Thymus (tissue), 11 donors: ENCODE results near the gene TDRD9. TPM values are rescaled to one million over a fixed set of nuclear protein-coding genes. Genes with fewer than 3 reads are reported as not detected.

Experiments
- DNase-seq, 9 donors: peaks; one replicate each; pipeline ENCODE4 v3.0.0-alpha.2; 2013; ENCODE audit warnings: low spot score in 9 of 9, low read depth in 6 of 9, missing footprints in 1 of 9
- H3K27ac ChIP-seq, 2 donors: one replicate each; pipeline ENCODE4 v1.5.1; 2013; ENCODE audit warnings: control low read depth in 1 of 2, low read depth in 1 of 2, low read length in 1 of 2, mild to moderate bottlenecking in 1 of 2, moderate library complexity in 1 of 2
- H3K27me3 ChIP-seq, 2 donors: one replicate each; pipeline ENCODE4 v1.5.1; 2013; ENCODE audit warnings: low read length in 1 of 2; ENCODE audit not compliant: control insufficient read depth in 2 of 2, insufficient read depth in 1 of 2
- H3K36me3 ChIP-seq, 2 donors: one replicate each; pipeline ENCODE4 v1.5.1; 2013; ENCODE audit warnings: low read length in 1 of 2, mild to moderate bottlenecking in 1 of 2, moderate library complexity in 1 of 2; ENCODE audit not compliant: control insufficient read depth in 2 of 2, insufficient read depth in 2 of 2
- H3K4me1 ChIP-seq, 2 donors: one replicate each; pipeline ENCODE4 v1.5.1; 2013; ENCODE audit warnings: low read length in 2 of 2; ENCODE audit not compliant: control insufficient read depth in 2 of 2, insufficient read depth in 2 of 2
- H3K4me3 ChIP-seq, 2 donors: one replicate each; pipeline ENCODE4 v1.5.1; 2013; ENCODE audit warnings: low read length in 2 of 2, control low read depth in 1 of 2, mild to moderate bottlenecking in 1 of 2
- H3K9me3 ChIP-seq, 2 donors: one replicate each; pipeline ENCODE4 v1.5.1; 2013; ENCODE audit warnings: low read length in 1 of 2, mild to moderate bottlenecking in 1 of 2; ENCODE audit not compliant: control insufficient read depth in 2 of 2, insufficient read depth in 1 of 2
- WGBS: extraction: QIAGEN DNeasy Blood & Tissue Kit; methylation state at CpG from one replicate; pipeline ENCODE4 v1.1.7; 2013; 5-methylcytosine and 5-hydroxymethylcytosine counted together
- polyA plus RNA-seq: library from polyadenylated mRNA; stranded (reverse); fragments of 200-250 nt; gene quantifications from one replicate; pipeline ENCODE4 v1.2.3, GENCODE V29; 2013
- total RNA-seq: library from RNA; stranded (reverse); fragments of 120-200 nt; gene quantifications from one replicate; pipeline ENCODE4 v1.2.4, GENCODE V29; 2013
- donor health status: healthy.

TDRD9 gene
- total and polyA plus RNA-seq, 2 donors, result 0.76 to 3.8 TPM

DNA sequence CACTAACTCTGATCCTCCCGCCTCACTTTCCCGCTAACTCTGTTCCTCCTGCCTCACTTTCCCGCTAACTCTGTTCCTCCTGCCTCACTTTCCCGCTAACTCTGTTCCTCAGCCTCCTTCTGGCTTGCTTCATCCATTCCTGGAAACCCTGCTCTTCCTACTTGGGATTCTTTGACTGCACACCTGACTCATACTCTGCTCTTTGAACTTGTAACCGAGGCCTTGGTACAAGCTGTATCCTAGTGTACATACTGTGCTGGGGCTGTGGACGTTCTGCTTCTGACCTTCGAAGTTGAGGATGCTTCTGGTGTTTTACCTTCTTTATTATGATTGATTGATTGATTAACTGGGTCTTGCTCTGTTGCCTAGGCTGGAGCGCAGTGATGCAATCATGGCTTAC, 77.2 kb downstream of the TDRD9 start:
- no peak overlapping the region for H3K27ac ChIP-seq
- no peak for DNase-seq
- 96% methylated on average over 8 of the region's 8 CpGs for WGBS
- no peaks in the 10 kb centered on the region for H3K27me3 ChIP-seq
- no peaks in the 10 kb centered on the region for H3K9me3 ChIP-seq
- H3K4me3 ChIP-seq, result no peak overlapping the region
- H3K4me1 ChIP-seq, result no peaks in the 10 kb centered on the region
- no peaks in the 10 kb centered on the region for H3K36me3 ChIP-seq

DNA sequence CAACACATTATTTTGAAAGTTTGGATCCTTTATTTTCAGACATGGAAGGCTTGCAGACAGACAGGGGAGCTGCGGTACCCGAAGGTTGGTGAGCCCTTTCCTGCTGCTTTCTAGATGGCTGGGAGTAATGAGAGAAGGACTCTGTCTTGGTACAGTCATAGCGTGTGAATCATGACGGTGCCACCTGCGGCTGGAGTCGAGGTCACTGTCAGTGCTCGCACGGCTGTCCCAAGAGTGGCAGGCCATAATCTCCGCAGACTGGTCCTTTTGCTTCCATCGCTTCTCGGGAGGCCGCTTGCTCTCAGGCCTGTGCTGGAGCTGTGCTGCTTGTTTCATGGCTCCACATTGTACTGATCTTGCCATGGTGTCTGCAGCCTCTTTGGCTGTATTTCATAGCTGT, 78.9 kb downstream of the TDRD9 start:
- no peaks in the 10 kb centered on the region for H3K27me3 ChIP-seq
- H3K36me3 ChIP-seq, result no peaks in the 10 kb centered on the region
- no peaks in the 10 kb centered on the region for H3K4me1 ChIP-seq
- 98% methylated on average over 12 of the region's 12 CpGs for WGBS
- no peak overlapping the region for H3K4me3 ChIP-seq
- no peak for DNase-seq
- H3K9me3 ChIP-seq, result no peaks in the 10 kb centered on the region
- H3K27ac ChIP-seq, result no peak overlapping the region

DNA sequence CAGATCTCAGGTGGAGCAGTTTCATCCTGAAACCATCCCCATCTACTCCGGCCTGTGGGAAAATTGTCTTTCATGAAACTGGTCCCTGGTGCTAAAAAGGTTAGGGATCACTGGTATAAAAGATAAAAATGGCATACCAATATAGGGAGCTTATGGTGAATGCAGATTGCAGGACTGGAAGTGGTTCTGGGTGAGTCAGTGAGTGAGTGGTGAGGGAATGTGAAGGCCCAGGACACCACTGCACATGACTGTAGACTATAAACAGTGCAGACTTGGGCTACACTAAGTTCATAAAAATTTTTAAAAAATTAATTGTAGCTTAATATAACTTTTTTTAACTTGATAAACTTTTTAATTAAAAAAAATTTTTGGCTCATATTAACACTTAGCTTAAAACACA, 81.0 kb downstream of the TDRD9 start:
- 98% methylated on average over 1 of the region's 1 CpG for WGBS

DNA sequence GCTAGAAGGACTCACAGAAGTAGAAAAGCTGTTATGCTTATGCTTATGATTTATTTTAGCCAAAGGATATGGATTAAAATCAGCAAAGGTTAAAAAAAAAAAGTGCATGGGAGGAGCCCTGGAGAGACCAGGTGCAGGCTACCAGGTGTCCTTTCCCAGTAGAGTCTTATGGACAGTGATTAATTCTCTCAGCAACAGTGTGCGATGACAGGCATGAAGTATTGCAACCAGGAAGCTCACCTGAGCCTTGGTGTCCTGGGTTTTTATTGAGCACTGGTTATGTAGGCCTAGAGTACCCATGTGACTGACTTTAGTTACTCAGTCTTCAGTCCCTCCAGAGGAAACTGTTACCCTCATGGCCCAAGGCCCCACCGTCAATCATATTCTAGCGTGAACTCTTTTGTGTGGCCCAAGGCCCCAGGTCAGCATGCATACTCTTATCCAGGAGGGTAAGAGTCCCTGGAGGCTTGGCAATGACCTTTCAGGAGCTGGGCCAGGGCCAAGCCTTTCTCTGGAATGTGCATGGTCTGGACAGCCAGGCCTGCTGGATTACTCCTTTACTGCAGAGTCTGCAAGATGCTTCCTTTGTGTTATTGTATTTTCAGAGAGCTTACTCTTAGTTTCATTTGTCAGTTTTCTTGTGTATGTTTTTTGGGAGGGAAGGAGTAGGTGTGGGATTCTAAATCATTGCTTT, 83.7 kb downstream of the TDRD9 start:
- WGBS, result 97% methylated on average over 3 of the region's 3 CpGs
- Histone ChIP-seq H3K27me3 (no peaks in the 10 kb centered on the region), H3K4me3 (no peak overlapping the region), H3K4me1 (no peaks in the 10 kb centered on the region), H3K9me3 (no peaks in the 10 kb centered on the region), H3K36me3 (no peaks in the 10 kb centered on the region), H3K27ac (no peak overlapping the region)
- no peak for DNase-seq

More for the DNA sequence above, 81.0 kb downstream of the TDRD9 start:
- Histone ChIP-seq H3K27ac (no peak overlapping the region), H3K9me3 (no peaks in the 10 kb centered on the region), H3K4me1 (no peaks in the 10 kb centered on the region), H3K27me3 (no peaks in the 10 kb centered on the region), H3K4me3 (no peak overlapping the region), H3K36me3 (no peaks in the 10 kb centered on the region)
- DNase-seq, result no peak

DNA sequence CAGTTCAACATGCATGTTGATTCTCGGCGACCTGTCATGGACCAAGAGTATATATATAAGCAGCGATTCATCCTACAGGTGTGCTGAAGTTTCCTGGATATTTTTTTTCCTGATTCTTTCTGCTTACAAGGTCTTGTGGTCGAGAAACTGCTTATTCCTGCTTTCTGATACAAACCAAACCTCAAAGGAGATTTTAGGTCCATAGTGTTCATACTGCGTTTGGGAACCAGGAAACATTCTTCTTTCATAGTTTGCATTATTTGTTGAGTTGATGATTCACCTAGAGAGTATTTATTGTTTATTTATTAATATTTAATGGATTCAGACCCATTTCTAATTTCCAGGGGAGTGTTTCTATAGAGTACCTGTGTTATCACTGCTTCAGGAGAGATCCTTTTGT, 86.5 kb downstream of the TDRD9 start:
- no peaks in the 10 kb centered on the region for H3K9me3 ChIP-seq
- no peak overlapping the region for H3K4me3 ChIP-seq
- no peak overlapping the region for H3K27ac ChIP-seq
- H3K36me3 ChIP-seq, result no peaks in the 10 kb centered on the region
- no peak for DNase-seq
- H3K4me1 ChIP-seq, result no peaks in the 10 kb centered on the region
- H3K27me3 ChIP-seq, result no peaks in the 10 kb centered on the region
- WGBS, result 91% methylated on average over 5 of the region's 5 CpGs

DNA sequence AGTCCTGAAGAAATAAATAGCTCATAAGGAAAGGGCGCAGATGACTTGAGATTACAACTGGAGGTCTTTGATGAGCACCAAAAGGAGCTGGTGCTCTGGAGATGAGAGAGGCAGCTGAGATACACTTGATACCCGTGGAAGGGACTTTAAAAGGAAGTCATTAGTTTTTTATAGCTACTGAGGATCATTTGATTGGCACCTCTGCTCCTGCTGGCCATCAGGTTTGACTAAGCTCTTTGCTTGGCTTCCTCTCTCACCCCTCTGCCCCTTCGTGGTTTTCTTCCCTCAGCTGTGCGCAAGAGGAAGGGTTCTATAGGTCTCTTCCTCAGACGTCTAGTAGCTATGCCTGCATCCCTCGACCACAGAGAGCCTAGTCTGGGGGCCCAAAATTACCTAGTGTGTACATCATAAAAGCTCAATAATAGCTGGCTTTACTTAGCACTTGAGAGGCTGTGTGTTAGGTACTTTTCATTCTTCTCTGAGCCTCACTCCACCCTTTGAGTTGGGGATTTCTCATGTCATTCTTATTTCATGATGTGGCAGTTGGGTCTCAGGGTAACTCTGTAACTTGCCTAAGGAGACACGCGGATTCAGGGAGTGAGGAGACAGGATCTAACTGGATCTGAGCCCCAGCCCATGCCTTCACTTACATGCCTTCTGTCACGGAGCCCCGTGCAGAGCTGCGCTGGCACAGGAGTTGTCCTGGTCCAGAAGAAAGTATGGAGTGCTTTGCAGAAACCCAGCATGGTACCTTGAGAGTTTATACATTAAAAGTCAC, 88.8 kb downstream of the TDRD9 start:
- no peak for DNase-seq
- no peak overlapping the region for H3K27ac ChIP-seq
- H3K36me3 ChIP-seq, result no peaks in the 10 kb centered on the region
- no peaks in the 10 kb centered on the region for H3K9me3 ChIP-seq
- no peak overlapping the region for H3K4me3 ChIP-seq
- no peaks in the 10 kb centered on the region for H3K4me1 ChIP-seq
- H3K27me3 ChIP-seq, result no peaks in the 10 kb centered on the region
- 55% methylated on average over 11 of the region's 11 CpGs for WGBS

DNA sequence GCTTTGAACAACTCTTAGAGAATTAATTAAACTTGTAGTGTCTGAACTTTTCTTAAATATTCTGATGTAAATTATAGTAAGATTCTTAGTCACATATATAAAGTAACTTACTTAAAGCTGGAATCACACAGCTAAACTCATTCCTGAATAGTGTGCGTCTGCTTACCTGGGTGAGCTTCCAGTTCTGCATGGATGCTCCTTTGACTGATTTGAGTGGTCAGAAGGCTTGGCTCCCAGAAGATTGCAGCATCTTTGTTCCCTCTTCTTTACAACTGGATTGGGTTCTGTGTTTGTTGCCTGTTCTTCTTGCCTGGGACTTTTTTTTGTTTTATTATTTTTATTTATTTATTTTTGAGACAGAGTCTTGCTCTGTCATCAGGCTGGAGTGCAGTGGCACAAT, 90.8 kb downstream of the TDRD9 start:
- WGBS, result 90% methylated on average over 1 of the region's 1 CpG
- H3K9me3 ChIP-seq, result no peaks in the 10 kb centered on the region
- H3K4me1 ChIP-seq, result no peaks in the 10 kb centered on the region
- no peaks in the 10 kb centered on the region for H3K36me3 ChIP-seq
- no peaks in the 10 kb centered on the region for H3K27me3 ChIP-seq
- H3K27ac ChIP-seq, result no peak overlapping the region
- no peak overlapping the region for H3K4me3 ChIP-seq
- DNase-seq, result no peak

DNA sequence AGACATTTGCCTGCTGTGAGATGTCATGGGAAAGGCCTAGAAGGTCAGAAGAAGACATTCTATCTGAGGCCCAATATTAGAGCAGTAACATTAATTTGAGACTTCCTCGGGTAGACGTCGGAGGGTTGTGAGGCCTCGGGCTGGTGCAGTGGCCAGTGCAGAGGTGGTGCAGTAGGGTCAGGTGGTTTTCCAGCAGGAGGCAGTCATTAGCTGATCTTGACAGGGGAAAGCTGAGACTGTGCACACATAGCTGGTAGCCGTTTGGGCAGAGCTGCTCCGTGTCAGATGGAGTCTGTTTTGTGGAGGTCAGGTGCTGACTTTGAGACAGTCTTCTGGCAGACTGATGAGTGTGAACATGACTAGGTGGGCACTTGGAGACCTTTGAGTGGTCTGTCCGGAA, 91.5 kb downstream of the TDRD9 start:
- no peak overlapping the region for H3K27ac ChIP-seq
- no peaks in the 10 kb centered on the region for H3K4me1 ChIP-seq
- no peaks in the 10 kb centered on the region for H3K9me3 ChIP-seq
- 83% methylated on average over 7 of the region's 7 CpGs for WGBS
- H3K4me3 ChIP-seq, result no peak overlapping the region
- H3K27me3 ChIP-seq, result no peaks in the 10 kb centered on the region
- H3K36me3 ChIP-seq, result no peaks in the 10 kb centered on the region
- DNase-seq, result no peak

DNA sequence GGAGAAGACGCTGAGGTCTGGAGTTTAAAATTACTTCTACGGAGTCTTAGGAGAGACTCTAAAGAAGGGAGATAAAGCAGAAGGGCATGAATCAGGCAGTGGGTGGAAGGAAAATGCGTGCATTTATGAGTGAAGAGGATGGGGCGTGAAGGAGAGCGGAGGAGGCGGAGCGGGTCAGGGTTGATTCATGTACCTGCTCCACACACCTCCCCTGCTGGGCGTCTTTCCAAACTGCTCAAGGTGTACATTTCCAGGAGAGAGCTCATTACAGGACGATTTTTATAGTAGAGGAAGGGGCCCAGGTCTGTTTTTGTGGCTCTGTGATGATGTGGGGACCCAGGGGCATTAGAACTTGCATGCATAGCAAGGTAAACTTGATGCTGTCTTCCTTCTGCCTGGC, 92.2 kb downstream of the TDRD9 start:
- no peak for DNase-seq
- Histone ChIP-seq H3K4me3 (no peak overlapping the region), H3K27me3 (no peaks in the 10 kb centered on the region), H3K27ac (no peak overlapping the region), H3K4me1 (no peaks in the 10 kb centered on the region), H3K36me3 (no peaks in the 10 kb centered on the region), H3K9me3 (no peaks in the 10 kb centered on the region)
- WGBS, result 91% methylated on average over 9 of the region's 9 CpGs
